Astrocyte (in vitro differentiated cells and primary cell): ENCODE measurements around the gene C2orf80.

ENCODE experiments used
- CTCF ChIP-seq: IDR thresholded peaks from 2 replicates; pipeline ENCODE4 v1.5.1; 2011; ENCODE audit warnings: low read depth, mild to moderate bottlenecking, inconsistent platforms, low read length, moderate library complexity; ENCODE audit not compliant: insufficient read depth
- EZH2 ChIP-seq: IDR thresholded peaks from 2 replicates; pipeline ENCODE4 v1.6.1; 2012; ENCODE audit warnings: mild to moderate bottlenecking, low read length, inconsistent platforms; ENCODE audit not compliant: insufficient read depth

- no peak for TF ChIP-seq CTCF
- no peak for TF ChIP-seq EZH2
Observed at GRCh38 chr2:208150094-208150493, 39.7 kb downstream of the C2orf80 start.
